Ovary (tissue), 9 donors: Measurements from ENCODE around the gene DCLRE1B. TPM values are rescaled to one million over a fixed set of nuclear protein-coding genes. Genes with fewer than 3 reads are reported as not detected.
A peak's percentile ranks its signal among the peaks of the same experiment; 100 is the strongest.
"Not testable (repeated sequence)": the region's sequence is repeated elsewhere in the genome, so short reads cannot be mapped to it uniquely, and the experiment has no call there.

ENCODE experiments used
- DNase-seq, 5 donors: peaks; one replicate each; pipeline ENCODE4 v3.0.0-alpha.2; 2019 to 2020
- H3K27ac ChIP-seq, 2 donors: fragments of 200-600 bp; one replicate each; pipeline versions ENCODE4 v1.5.1 to v1.8.0; 2019 to 2022
- H3K27me3 ChIP-seq: fragments of 200-600 bp; one replicate; pipeline ENCODE4 v1.8.0; 2022
- H3K36me3 ChIP-seq: fragments of 200-600 bp; sonication (generic); one replicate; pipeline ENCODE4 v1.5.1; 2019
- H3K4me1 ChIP-seq: one replicate; pipeline ENCODE4 v1.8.1; 2013; ENCODE audit warnings: mild to moderate bottlenecking, moderate library complexity; ENCODE audit not compliant: insufficient read depth
- H3K4me3 ChIP-seq: fragments of 200-600 bp; sonication (generic); one replicate; pipeline ENCODE4 v1.5.1; 2017
- H3K9me3 ChIP-seq, 2 donors: fragments of 200-600 bp in 1 of 2; sonication (generic) in 1 of 2; one replicate each; pipeline versions ENCODE4 v1.5.1 to v1.8.1; 2013 to 2019; ENCODE audit warnings: mild to moderate bottlenecking in 1 of 2, moderate library complexity in 1 of 2
- EP300 ChIP-seq: sonication (generic); formaldehyde crosslinking; IDR thresholded peaks from one replicate; pipeline ENCODE4 v1.6.1; 2017; ENCODE audit warnings: antibody characterized with exemption
- POLR2A ChIP-seq: fragments of 450-650 bp; IDR thresholded peaks from one replicate; pipeline ENCODE4 v1.6.1; 2017; ENCODE audit warnings: antibody characterized with exemption, mild to moderate bottlenecking, moderate library complexity
- WGBS, 3 donors: extraction: QIAGEN DNeasy Blood & Tissue Kit in 1 of 3; methylation state at CpG; one replicate each; pipeline versions ENCODE4 v1.1.5 to v1.1.7; 2013 to 2017; 5-methylcytosine and 5-hydroxymethylcytosine counted together
- intact Hi-C, 4 donors: fragments of 100-400 bp; cut with DNase I; formaldehyde crosslinking; loops; one replicate each; pipeline versions ENCODE4 v1.11.0 to v1.15.1; 2022 to 2023
- polyA plus RNA-seq, 2 donors: library from polyadenylated mRNA; stranded (reverse); fragments of 200-250 nt in 1 of 2; fragments of 350-450 nt in 1 of 2; fragmentation: Illumina TruSeq in 1 of 2; extraction: RNeasy Lipid Tissue Mini Kit (QIAGEN cat#74804) in 1 of 2; gene quantifications; one replicate each; pipeline ENCODE4 v1.2.3, GENCODE V29; 2013 to 2014
- total RNA-seq, 7 donors: library from RNA; depleted of rRNA in 2 of 7; stranded (reverse); fragments of >200 nt in 2 of 7; fragmentation: NEBNext Ultra II Directional in 3 of 7; extraction: Animal tissue kit (Norgen Biotek cat#: 25700) in 3 of 7; gene quantifications; one replicate each; pipeline versions ENCODE4 v1.1.0 to v1.2.4, GENCODE V29; 2016 to 2023
- TF ChIP-seq, protein P1 (sequence below), 3 donors: fragments of 450-650 bp in 2 of 3; fragments of 200-600 bp in 1 of 3; IDR thresholded peaks; one replicate each; pipeline versions ENCODE4 v1.5.1 to v1.8.0; 2016 to 2022; ENCODE audit warnings: antibody characterized with exemption in 3 of 3, mild to moderate bottlenecking in 1 of 3
- donor health status: DM: no; HTN: no; CAD: no; lungs with moderate emphysema.
- donor health status: DM: no; HTN: no; CAD: no.
- donor health status: Bipolar disorder and iron deficiency.
- donor health status: DM: yes; HTN: yes; CAD: no.
- donor health status: DM: no; HTN: no; CAD: no.
- donor health status: DM: yes; HTN: yes; CAD: no.

Gene DCLRE1B
- total and polyA plus RNA-seq, 9 donors: 2.4 to 7.1 (median 5.0) TPM

DNA sequence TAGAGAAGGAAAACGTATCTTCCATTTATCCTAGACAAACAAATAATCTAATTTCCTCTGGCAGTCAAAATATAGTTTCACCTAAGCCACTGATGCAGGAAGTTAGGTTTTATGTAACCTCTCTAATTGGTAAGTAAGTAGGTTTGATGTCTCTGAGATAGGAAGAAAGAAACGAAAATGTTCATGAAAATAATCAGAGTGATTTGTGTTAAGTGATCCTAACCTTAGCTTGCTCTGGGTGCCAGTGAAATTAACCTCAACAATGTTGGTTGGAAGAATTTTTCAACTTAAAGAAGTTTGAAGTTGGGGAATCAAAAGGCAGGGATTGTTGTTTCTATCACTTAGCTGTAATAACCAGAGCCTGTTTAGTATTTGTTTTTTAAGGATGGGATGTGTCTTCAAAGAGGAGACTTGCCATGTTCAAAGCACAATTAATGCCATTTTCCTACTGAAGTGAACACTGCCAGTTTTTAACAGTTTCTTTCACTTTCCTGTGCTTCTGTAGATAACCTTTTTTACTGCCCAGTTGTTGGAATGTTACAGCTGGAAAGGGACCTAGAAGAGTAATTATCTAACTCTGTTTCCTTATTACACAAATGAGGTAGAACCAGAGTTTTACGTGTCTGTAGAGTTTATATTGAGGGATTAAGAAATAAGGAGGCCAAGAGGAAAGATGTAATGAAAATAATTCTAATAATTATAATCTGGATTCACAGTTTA lies 42.4 kb downstream of the DCLRE1B start:
- no peak for TF ChIP-seq EP300
- no peak for TF ChIP-seq POLR2A
- TF ChIP-seq, protein P1, sequence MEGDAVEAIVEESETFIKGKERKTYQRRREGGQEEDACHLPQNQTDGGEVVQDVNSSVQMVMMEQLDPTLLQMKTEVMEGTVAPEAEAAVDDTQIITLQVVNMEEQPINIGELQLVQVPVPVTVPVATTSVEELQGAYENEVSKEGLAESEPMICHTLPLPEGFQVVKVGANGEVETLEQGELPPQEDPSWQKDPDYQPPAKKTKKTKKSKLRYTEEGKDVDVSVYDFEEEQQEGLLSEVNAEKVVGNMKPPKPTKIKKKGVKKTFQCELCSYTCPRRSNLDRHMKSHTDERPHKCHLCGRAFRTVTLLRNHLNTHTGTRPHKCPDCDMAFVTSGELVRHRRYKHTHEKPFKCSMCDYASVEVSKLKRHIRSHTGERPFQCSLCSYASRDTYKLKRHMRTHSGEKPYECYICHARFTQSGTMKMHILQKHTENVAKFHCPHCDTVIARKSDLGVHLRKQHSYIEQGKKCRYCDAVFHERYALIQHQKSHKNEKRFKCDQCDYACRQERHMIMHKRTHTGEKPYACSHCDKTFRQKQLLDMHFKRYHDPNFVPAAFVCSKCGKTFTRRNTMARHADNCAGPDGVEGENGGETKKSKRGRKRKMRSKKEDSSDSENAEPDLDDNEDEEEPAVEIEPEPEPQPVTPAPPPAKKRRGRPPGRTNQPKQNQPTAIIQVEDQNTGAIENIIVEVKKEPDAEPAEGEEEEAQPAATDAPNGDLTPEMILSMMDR (IDR thresholded peaks at IDR 0.05): no peak
- intact Hi-C loops: no loop called here
- H3K27me3 ChIP-seq: no peaks in the 10 kb centered on the region
- H3K4me3 ChIP-seq: no peak overlapping the region
- no peak for DNase-seq
- no peaks in the 10 kb centered on the region for H3K9me3 ChIP-seq
- H3K27ac ChIP-seq: peak overlapping the region in 1 of 2 donors; percentile 61
- H3K36me3 ChIP-seq: no peaks in the 10 kb centered on the region
- WGBS, 3 donors: 8 to 13% (median 9%) methylated on average over 3 of the region's 3 CpGs
- peaks cover 11% of the 10 kb centered on the region for H3K4me1 ChIP-seq

DNA sequence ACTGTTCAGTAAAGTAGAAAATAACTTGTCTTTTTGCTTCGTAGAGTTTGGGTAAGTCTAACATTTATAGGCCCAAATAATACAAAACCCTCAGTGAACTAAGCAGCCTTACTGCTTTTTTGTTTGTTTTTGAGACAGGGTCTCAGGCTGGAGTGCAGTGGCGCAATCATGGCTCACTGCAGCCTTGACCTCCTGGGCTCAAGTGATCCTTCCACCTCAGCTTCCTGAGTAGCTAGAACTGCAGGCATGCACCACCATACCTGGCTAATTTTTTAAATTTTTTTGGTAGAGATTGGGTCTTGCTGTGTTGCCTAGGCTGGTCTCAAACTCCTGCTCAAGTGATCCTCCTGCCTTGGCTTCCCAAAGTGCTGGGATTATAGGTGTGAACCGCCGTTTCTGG lies 43.0 kb downstream of the DCLRE1B start:
- H3K4me3 ChIP-seq, H3K9me3 ChIP-seq, H3K27me3 ChIP-seq, H3K36me3 ChIP-seq, intact Hi-C loops: not testable (repeated sequence)
- DNase-seq: peak in 1 of 5 donors; percentile 20
- 44 to 46% (median 44%) methylated on average over 4 of the region's 4 CpGs for WGBS, 3 donors
- H3K4me1 ChIP-seq: peaks cover 11% of the 10 kb centered on the region
- H3K27ac ChIP-seq: peak overlapping the region in 1 of 2 donors; percentile 61

DNA sequence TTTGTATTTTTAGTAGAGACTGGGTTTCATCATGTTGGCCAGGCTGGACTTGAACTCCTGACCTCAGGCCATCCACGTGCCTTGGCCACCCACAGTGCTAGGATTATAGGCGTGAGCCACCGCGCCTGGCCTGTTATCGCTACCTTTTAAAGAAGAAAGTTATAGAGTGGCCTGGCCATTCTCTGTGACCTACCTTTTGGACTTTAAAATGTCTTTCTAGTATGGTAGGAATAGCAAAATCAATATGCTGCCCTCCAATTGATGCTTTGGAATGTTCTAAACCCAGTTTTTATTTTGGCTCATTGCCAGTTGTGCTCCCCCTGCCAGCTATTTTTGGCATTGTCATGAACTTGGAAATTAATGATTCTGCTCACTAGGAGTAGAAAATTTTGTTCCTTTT lies 43.9 kb downstream of the DCLRE1B start:
- peaks cover 11% of the 10 kb centered on the region for H3K4me1 ChIP-seq

DNA sequence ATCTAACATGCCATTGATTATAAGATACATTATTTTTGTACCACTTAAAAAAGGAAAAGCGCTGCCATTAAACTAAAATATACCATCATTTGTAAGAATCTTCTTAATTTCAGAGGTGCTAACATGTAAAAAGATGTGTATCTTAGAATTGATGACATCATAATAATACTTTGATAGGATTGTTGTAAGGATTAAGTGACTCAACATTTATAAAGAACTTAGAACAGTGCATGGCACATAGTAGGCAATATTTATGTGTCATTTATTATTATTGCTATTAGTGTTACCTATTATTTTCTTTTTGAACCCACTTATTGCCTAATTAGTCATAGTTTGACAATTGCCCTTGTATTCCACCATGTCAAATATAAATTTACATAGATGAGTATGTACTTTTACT lies 45.8 kb downstream of the DCLRE1B start:
- Histone ChIP-seq H3K4me1 (peaks cover 11% of the 10 kb centered on the region), H3K27ac (no peak overlapping the region), H3K27me3 (no peaks in the 10 kb centered on the region), H3K9me3 (no peaks in the 10 kb centered on the region), H3K36me3 (no peaks in the 10 kb centered on the region), H3K4me3 (no peak overlapping the region)
- no peak for DNase-seq
- WGBS, 3 donors: 96 to 100% (median 100%) methylated on average over 1 of the region's 1 CpG
- TF ChIP-seq POLR2A: no peak
- TF ChIP-seq EP300: no peak
- TF ChIP-seq, protein P1 (IDR thresholded peaks at IDR 0.05): no peak
- intact Hi-C loops: no loop called here

More for the DNA sequence above, 43.9 kb downstream of the DCLRE1B start:
- Histone ChIP-seq H3K36me3 (no peaks in the 10 kb centered on the region), H3K27ac (no peak overlapping the region), H3K4me3 (no peak overlapping the region), H3K27me3 (no peaks in the 10 kb centered on the region), H3K9me3 (no peaks in the 10 kb centered on the region)
- no peak for DNase-seq
- TF ChIP-seq EP300 (no peak), POLR2A (no peak)
- TF ChIP-seq, protein P1 (IDR thresholded peaks at IDR 0.05): no peak
- intact Hi-C loops: no loop called here
- WGBS, 3 donors: 70 to 81% (median 74%) methylated on average over 5 of the region's 5 CpGs

DNA sequence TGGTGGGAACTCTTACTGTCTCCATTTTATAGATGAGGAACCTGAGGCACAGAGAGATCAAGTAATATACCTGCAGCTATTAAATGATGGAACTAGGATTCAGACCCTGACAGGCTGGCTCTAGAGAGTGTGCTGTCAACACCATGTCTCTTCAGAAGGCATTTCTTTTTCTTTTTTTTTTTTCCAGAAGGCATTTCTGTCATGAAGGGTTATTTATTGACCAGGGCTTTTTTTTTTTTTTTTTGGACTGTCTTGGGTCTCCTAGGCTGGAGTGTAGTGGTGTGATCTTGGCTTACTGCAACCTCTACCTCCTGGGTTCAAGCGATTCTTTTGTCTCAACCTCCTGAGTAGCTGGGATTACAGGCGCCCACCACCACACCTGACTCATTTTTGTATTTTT lies 46.6 kb downstream of the DCLRE1B start:
- TF ChIP-seq EP300 (no peak), POLR2A (no peak)
- TF ChIP-seq, protein P1 (IDR thresholded peaks at IDR 0.05): no peak
- H3K36me3 ChIP-seq: no peaks in the 10 kb centered on the region
- no peak overlapping the region for H3K27ac ChIP-seq
- peaks cover 9% of the 10 kb centered on the region for H3K4me1 ChIP-seq
- no peaks in the 10 kb centered on the region for H3K9me3 ChIP-seq
- 98% methylated on average over 2 of the region's 2 CpGs for WGBS, 3 donors
- no peaks in the 10 kb centered on the region for H3K27me3 ChIP-seq
- no peak for DNase-seq
- intact Hi-C loops: no loop called here
- H3K4me3 ChIP-seq: no peak overlapping the region
